Right ventricle myocardium inferior (tissue), 1 donor: ENCODE measurements around the gene CAMTA2. TPM values are rescaled to one million over a fixed set of nuclear protein-coding genes. Genes with fewer than 3 reads are reported as not detected.
A peak's percentile ranks its signal among the peaks of the same experiment; 100 is the strongest.

Experiments
- ATAC-seq: fragments of 200-7000 bp; cut with Tn5 transposase; one replicate; pipeline ENCODE4 v1.9.1; 2020; ENCODE audit warnings: mild to moderate bottlenecking, moderate library complexity
- DNase-seq: peaks from one replicate; pipeline ENCODE4 v3.0.0; 2021; ENCODE audit errors: missing footprints
- intact Hi-C: fragments of 100-400 bp; cut with DNase I; formaldehyde crosslinking; loops from one replicate; pipeline ENCODE4 v1.11.0; 2022
- total RNA-seq: library from RNA; stranded (reverse); fragmentation: NEBNext Ultra II Directional; extraction: Animal tissue kit (Norgen Biotek cat#: 25700); gene quantifications from one replicate; pipeline ENCODE4 v1.2.1, GENCODE V29; 2021
- donor health status: DM: no; HTN: yes; CAD: no; lungs with severe emphysema.

CAMTA2 gene
- total RNA-seq, 1 donor from 2014 or later, result 37.1 TPM

GRCh38 chr17:4971826-4972225, 15.6 kb downstream of the CAMTA2 start:
- DNase-seq (no peak), ATAC-seq (no peak)
- intact Hi-C loops, result no loop called here

- DNase-seq, result no peak
- intact Hi-C loops, result no loop called here
- ATAC-seq, result no peak
Observed at GRCh38 chr17:4970273-4970672, 17.2 kb downstream of the CAMTA2 start.

- ATAC-seq, result no peak
Observed at GRCh38 chr17:4969551-4970173, 17.8 kb downstream of the CAMTA2 start.

GRCh38 chr17:4969047-4969550, 18.4 kb downstream of the CAMTA2 start:
- DNase-seq (no peak), ATAC-seq (no peak)
- intact Hi-C loops, result loop anchor here (5.0 kb wide), 1 partner anchor 62 kb away; no protein-coding TSS in a partner anchor

More at GRCh38 chr17:4969551-4970173, 17.8 kb downstream of the CAMTA2 start:
- intact Hi-C loops, result loop anchor here (5.0 kb wide), 1 partner anchor 62 kb away; no protein-coding TSS in a partner anchor
- DNase-seq, result no peak

- no peak for DNase-seq
- intact Hi-C loops, result loop anchor here (1.0 to 5.0 kb wide), 2 partner anchors 19 to 61 kb away; partner anchors contain the start of gene CAMTA2
- no peak for ATAC-seq
Observed at GRCh38 chr17:4968486-4969046, 18.9 kb downstream of the CAMTA2 start.

- intact Hi-C loops, result loop anchor here (1.0 to 5.0 kb wide), 4 partner anchors 19 to 61 kb away; partner anchors contain the start of genes CAMTA2, PFN1, RNF167 and SLC25A11
- DNase-seq, result peak; percentile 97
- ATAC-seq, result peak; percentile 88
Observed at GRCh38 chr17:4967539-4968485, 19.7 kb downstream of the CAMTA2 start, which contains the start of gene SPAG7. TSS of gene SPAG7 (minus strand) at chr17:4967817. CDS start at chr17:4967804, 13 bp downstream.

- DNase-seq (peak; percentile 99), ATAC-seq (peak; percentile 92)
- intact Hi-C loops, result loop anchor here (1.0 to 5.0 kb wide), 3 partner anchors 19 to 60 kb away; partner anchors contain the start of genes PFN1, RNF167 and SLC25A11
Observed at GRCh38 chr17:4966844-4967538, 20.5 kb downstream of the CAMTA2 start.

GRCh38 chr17:4965311-4965986, 22.0 kb downstream of the CAMTA2 start:
- no peak for ATAC-seq
- intact Hi-C loops, result loop anchor here (5.0 kb wide), 1 partner anchor 58 kb away; no protein-coding TSS in a partner anchor
- DNase-seq, result no peak

- ATAC-seq (no peak), DNase-seq (no peak)
- intact Hi-C loops, result no loop called here
Observed at GRCh38 chr17:4960279-4960922, 27.1 kb downstream of the CAMTA2 start.

GRCh38 chr17:4959261-4959965, 28.1 kb downstream of the CAMTA2 start:
- ATAC-seq (no peak), DNase-seq (no peak)
- intact Hi-C loops, result no loop called here

GRCh38 chr17:4958102-4958501, 29.4 kb downstream of the CAMTA2 start:
- ATAC-seq (no peak), DNase-seq (no peak)
- intact Hi-C loops, result no loop called here

- no peak for DNase-seq
- ATAC-seq, result no peak
- intact Hi-C loops, result no loop called here
Observed at GRCh38 chr17:4956493-4957061, 30.9 kb downstream of the CAMTA2 start.

GRCh38 chr17:4955091-4955490, 32.4 kb downstream of the CAMTA2 start:
- intact Hi-C loops, result no loop called here
- ATAC-seq (no peak), DNase-seq (no peak)

- ATAC-seq, result no peak
- no peak for DNase-seq
- intact Hi-C loops, result no loop called here
Observed at GRCh38 chr17:4953451-4953961, 34.0 kb downstream of the CAMTA2 start.

GRCh38 chr17:4951486-4951885, 36.0 kb downstream of the CAMTA2 start:
- DNase-seq (no peak), ATAC-seq (no peak)
- intact Hi-C loops, result no loop called here

- DNase-seq, result no peak
- ATAC-seq, result no peak
- intact Hi-C loops, result no loop called here
Observed at GRCh38 chr17:4950746-4951204, 36.7 kb downstream of the CAMTA2 start, which contains the start of gene ENO3. TSS of gene ENO3 (plus strand) at chr17:4951119. CDS start at chr17:4951830, 711 bp downstream.
